Urothelium cell line (cell line): ENCODE data around the gene PDE1A.
A peak's percentile ranks its signal among the peaks of the same experiment; 100 is the strongest.
"Not testable (repeated sequence)": the region's sequence is repeated elsewhere in the genome, so short reads cannot be mapped to it uniquely, and the experiment has no call there.

Experiments used
- DNase-seq: peaks from one replicate; pipeline ENCODE4 v3.0.0; 2011; ENCODE audit warnings: low spot score, mixed read lengths
- FAIRE-seq: peaks from 2 replicates; lab custom pipeline; 2011; peaks lifted over from hg19 to GRCh38; lab: Jason Lieb, UNC

The PDE1A gene

GRCh38 chr2:182281276-182281675, 145.6 kb downstream of the PDE1A start:
- no peak for FAIRE-seq
- DNase-seq, result no peak

DNA sequence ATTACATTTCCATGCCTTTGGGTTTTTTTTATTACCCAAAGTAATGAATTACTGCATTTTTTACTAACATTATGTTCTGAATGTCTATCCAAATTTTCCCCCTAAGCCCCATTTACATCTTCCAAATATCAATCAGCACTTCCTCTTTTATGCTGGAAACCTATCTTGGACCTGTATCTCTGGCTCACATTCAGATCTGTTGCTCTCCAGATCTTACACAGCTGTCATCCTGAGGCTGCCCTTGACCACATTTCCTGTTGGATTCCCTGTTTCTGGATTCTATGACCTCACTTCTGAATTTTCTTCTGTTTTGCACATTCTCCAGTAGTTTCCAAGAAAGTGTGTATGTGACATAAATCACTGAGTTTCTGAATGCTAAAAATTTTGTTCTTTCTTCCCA, 146.7 kb downstream of the PDE1A start:
- FAIRE-seq (no peak), DNase-seq (no peak)

DNA sequence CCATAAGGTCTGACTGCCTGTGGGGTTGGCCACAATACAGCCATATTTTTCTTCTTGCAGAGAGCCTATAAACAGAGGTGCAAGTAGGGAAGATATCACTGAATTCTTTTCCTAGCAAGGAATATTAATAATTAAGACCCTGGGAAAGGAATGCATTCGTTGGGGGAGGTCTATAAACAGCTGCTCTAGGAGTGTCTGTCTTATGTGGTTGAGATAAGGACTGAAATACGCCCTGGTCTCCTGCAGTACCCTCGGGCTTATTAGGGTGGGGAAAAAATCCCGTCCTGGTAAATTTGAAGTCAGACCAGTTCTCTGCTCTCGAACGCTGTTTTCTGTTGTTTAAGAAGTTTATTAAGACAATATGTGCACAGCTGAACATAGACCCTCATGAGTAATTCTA, 150.2 kb downstream of the PDE1A start:
- not testable (repeated sequence) for DNase-seq, FAIRE-seq

- FAIRE-seq, result no peak
These were observed 158.9 kb downstream of the PDE1A start for GRCh38 chr2:182267971-182268370.

DNA sequence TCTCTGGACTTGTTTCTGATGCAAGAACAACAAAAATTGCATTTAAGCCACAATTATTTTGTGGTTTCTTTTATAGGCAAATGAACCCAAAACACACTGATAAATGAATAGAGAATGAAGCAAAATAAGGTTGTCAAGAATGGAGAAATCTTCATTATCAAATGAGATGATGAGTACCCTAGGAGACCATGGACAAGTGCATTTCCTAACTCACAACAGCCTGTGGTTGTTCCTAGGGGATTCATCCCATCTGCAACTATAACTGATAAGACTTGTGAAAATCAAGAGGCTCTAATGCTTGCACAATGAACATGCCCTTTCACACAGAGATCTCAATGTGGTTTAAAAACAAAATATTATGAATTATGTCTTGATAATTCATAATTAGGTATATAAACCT, 159.9 kb downstream of the PDE1A start:
- FAIRE-seq (no peak), DNase-seq (no peak)

More at GRCh38 chr2:182267971-182268370, 158.9 kb downstream of the PDE1A start:
- DNase-seq, result no peak

DNA sequence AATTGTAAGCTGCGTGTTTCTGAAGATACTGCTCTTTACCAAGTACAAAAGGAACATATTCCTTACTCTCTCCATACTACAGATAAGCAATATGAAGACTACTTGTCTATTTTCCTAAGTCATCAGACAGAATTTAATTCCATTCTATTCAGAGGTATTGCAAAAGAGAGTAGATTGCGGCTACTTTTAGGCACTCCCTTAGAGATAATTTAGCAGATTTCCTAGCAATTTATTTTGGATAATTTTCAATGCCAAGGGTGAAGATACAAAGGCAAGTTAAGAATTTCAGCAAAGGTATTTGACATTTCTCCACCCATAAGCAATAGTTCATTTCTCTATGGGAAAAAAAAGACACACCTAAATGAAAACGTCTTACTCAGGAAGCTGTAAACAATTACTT, 161.1 kb downstream of the PDE1A start:
- FAIRE-seq (no peak), DNase-seq (no peak)

DNA sequence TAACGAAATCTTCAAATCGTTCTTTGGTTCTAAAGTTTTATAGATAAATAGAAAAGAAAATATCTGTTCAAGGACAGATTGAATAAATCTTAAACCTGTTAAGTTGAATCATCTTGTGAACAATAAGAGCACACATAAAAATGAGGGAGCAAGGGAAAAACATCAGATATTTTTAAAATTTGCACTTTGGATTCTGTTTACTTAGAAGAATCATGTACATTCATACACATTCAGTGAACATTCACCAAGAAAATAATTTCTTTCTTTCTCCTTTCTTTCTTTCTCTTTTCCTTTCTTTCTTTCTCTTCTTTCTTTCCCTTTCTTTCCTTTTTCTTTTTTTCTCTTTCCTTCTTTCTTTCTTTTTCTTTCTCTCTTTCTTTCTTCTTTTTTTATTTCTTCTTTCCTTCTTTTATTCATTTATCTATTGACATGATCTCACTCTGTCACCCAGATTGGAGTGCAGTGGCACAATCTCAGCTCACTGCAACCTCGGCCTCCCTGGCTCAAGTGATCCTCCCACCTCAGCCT, 164.9 kb downstream of the PDE1A start:
- FAIRE-seq, result no peak
- DNase-seq, result no peak

DNA sequence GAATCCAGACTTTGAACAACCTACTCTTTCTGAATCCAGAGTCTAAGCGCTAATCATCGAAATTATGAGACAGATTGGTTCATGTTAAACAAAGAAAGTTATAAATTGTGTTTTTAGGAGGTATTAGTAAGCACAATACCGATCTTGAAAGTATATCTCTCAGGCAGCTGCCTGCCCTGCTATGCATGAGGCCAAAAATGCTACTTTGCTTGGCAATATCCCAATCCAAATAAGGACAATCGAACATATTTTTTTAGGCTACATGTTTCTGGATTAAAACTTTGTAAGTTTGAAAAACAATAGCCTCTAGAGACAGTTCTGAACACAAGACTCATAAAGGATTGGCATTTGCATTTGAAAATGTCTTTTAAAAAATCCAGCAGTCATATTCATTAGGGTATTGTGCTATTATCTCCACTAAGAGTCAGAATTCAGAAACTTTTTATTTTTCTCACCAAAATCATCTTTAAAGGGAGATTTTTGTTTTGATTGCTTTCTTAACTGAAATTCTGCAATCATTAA, 167.1 kb downstream of the PDE1A start:
- DNase-seq (no peak), FAIRE-seq (no peak)

- DNase-seq (no peak), FAIRE-seq (no peak)
These were observed 174.3 kb downstream of the PDE1A start for GRCh38 chr2:182252534-182252933.

GRCh38 chr2:182248898-182249297, 177.9 kb downstream of the PDE1A start:
- FAIRE-seq (no peak), DNase-seq (no peak)

- DNase-seq (no peak), FAIRE-seq (no peak)
These were observed 178.5 kb downstream of the PDE1A start for GRCh38 chr2:182248362-182248761.

GRCh38 chr2:182247831-182248230, 179.0 kb downstream of the PDE1A start:
- FAIRE-seq, result no peak

GRCh38 chr2:182245963-182246362, 180.9 kb downstream of the PDE1A start:
- DNase-seq (no peak), FAIRE-seq (no peak)

More at GRCh38 chr2:182247831-182248230, 179.0 kb downstream of the PDE1A start:
- no peak for DNase-seq

DNA sequence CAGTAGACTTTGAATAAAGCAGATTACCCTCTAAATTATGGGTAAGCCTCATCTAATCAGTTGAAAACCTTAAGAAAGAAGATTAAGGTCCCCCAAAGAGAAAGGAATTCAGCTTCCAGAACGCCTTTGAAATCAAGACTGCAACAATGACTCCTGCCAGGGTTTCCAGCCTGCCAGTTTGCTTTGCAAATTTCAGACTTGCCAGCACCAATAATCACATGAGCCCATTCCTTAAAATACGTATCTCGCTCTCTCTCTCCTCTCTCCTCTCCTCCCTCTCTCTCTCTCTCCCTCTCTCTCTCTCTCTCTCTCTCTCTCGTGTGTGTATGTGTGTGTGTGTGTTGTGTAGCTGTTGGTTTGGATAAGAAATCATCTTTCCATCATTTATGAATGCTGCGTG, 184.2 kb downstream of the PDE1A start:
- no peak for FAIRE-seq
- no peak for DNase-seq

DNA sequence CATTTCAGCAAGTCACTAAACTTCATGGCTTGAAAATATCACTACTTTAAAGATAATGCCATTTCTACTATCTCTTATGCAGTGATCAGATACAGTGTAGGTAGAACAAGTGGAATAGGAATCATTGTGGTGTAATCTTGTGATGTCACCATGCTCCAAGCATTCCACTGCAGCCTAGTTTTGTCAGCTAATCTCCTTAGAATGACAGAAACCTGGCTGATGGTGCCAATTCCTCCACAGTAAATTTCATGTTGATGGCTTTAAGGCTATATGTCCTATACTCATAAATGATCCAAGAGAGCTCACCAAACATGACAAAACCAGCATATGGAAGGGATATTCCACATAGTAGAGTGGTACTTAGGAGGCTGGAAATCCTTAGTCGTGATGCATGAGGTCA, 184.9 kb downstream of the PDE1A start:
- DNase-seq, result no peak
- no peak for FAIRE-seq

GRCh38 chr2:182240862-182241371, 185.9 kb downstream of the PDE1A start:
- peak; percentile 44 for DNase-seq
- no peak for FAIRE-seq

- FAIRE-seq (no peak), DNase-seq (no peak)
These were observed 196.3 kb downstream of the PDE1A start for GRCh38 chr2:182230561-182230960.

- FAIRE-seq, result no peak
- no peak for DNase-seq
These were observed 197.5 kb downstream of the PDE1A start for GRCh38 chr2:182229297-182229696.

GRCh38 chr2:182228741-182229140, 198.1 kb downstream of the PDE1A start:
- FAIRE-seq (no peak), DNase-seq (no peak)

GRCh38 chr2:182228073-182228473, 198.8 kb downstream of the PDE1A start:
- peak; percentile 5 for FAIRE-seq
- DNase-seq, result no peak

DNA sequence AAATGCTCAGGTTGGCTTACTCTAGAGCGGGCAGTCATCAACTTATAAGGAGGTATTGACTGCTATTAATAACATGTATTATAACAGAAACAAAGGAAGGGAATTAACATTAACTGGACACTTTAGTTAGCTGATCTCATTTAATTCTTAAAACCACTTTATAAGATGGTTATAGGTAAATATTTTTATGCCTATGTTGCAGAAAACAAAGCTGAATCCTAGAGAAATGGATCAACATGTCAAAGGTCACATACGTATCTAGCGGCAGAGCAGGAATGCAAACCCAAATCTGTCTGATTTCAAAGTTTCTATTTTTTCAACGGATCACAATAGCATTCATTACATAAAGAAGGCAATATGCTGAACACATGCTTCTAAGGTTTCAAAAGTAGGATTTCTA, 200.0 kb downstream of the PDE1A start:
- DNase-seq (no peak), FAIRE-seq (no peak)

DNA sequence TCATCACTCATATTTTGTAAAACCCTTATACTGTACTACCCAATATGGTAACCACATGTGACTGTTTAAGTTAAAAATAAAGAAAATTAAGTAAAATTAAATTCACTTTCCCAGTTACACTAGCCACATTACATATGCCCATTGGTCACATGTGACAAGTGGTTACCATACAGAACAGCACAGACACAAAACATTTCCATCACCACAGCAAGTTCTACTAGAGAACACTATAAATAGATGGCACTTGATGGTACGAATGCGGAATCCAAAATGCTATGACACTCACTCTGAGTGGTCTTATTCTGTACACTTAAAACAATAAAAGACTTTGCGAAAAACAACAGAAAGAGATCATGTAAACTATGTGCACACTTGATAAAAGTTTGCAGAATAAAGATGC, 202.2 kb downstream of the PDE1A start:
- FAIRE-seq (no peak), DNase-seq (no peak)

DNA sequence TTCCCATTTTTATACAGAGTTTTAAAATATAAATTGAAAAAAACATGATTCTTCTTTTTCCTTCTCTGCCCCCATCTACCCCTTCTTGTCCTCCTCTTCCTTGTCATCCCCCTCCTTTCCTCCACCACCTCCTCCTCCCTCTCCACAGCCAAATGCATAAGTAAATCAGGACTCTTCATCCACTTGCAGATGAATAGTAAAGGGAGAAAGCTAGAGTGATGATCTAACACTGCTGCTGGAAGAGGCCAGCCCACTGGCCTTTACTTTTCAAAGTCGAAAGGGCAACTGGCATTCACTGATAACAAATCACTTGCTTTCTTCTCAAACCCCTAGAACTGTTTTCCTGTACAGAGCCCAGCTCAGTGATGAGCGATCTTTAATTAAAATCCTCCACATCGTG, 205.8 kb downstream of the PDE1A start:
- DNase-seq, result no peak
- no peak for FAIRE-seq
